Neutrophil (primary cell): Measurements from ENCODE around the gene PDE3B.
"Not testable (repeated sequence)": the region's sequence is repeated elsewhere in the genome, so short reads cannot be mapped to it uniquely, and the experiment has no call there.

ENCODE experiments used
- H3K27ac ChIP-seq: fragments of 200-600 bp; sonication (generic); 2 replicates; pipeline ENCODE4 v1.5.1; 2016; ENCODE audit warnings: mild to moderate bottlenecking, moderate library complexity
- H3K27me3 ChIP-seq: fragments of 200-600 bp; sonication (generic); 2 replicates; pipeline ENCODE4 v1.6.0; 2016; ENCODE audit warnings: mild to moderate bottlenecking
- H3K36me3 ChIP-seq: fragments of 200-600 bp; sonication (generic); 2 replicates; pipeline ENCODE4 v1.5.1; 2017
- H3K4me1 ChIP-seq, 2 experiments: fragments of 200-600 bp in 1 of 2; sonication (generic) in 1 of 2; 1 replicate in 1 of 2; 2 replicates in 1 of 2; pipeline versions ENCODE4 v1.5.1 to v1.6.1; 2013 to 2016; ENCODE audit warnings: low read depth in 1 of 2, low read length in 1 of 2, mild to moderate bottlenecking in 1 of 2, moderate library complexity in 1 of 2; ENCODE audit not compliant: control insufficient read depth in 1 of 2, insufficient read depth in 1 of 2
- H3K4me3 ChIP-seq, 2 experiments: fragments of 200-600 bp in 1 of 2; sonication (generic) in 1 of 2; 1 replicate in 1 of 2; 2 replicates in 1 of 2; pipeline ENCODE4 v1.5.1; 2013 to 2016; ENCODE audit warnings: low read depth in 1 of 2, low read length in 1 of 2, mild to moderate bottlenecking in 1 of 2, moderate library complexity in 1 of 2
- H3K9me3 ChIP-seq: fragments of 200-600 bp; sonication (generic); 2 replicates; pipeline ENCODE4 v1.5.1; 2016
- CTCF ChIP-seq: fragments of 200-600 bp; sonication (generic); IDR thresholded peaks from 2 replicates; pipeline ENCODE4 v1.5.1; 2016; ENCODE audit warnings: antibody characterized with exemption

PDE3B gene

GRCh38 chr11:14746857-14747395 is 103.3 kb downstream of the PDE3B start:
- Histone ChIP-seq H3K4me1 (no peaks in the 10 kb centered on the region), H3K36me3 (no peaks in the 10 kb centered on the region), H3K27ac (no peak overlapping the region), H3K4me3 (no peak overlapping the region), H3K9me3 (no peaks in the 10 kb centered on the region), H3K27me3 (no peaks in the 10 kb centered on the region)
- TF ChIP-seq CTCF: no peak

GRCh38 chr11:14748090-14748489 is 104.5 kb downstream of the PDE3B start:
- no peaks in the 10 kb centered on the region for H3K4me1 ChIP-seq
- H3K9me3 ChIP-seq: no peaks in the 10 kb centered on the region
- H3K27ac ChIP-seq: no peak overlapping the region
- no peaks in the 10 kb centered on the region for H3K27me3 ChIP-seq
- H3K4me3 ChIP-seq: no peak overlapping the region
- TF ChIP-seq CTCF: no peak
- H3K36me3 ChIP-seq: no peaks in the 10 kb centered on the region

GRCh38 chr11:14750911-14751310 is 107.3 kb downstream of the PDE3B start:
- H3K9me3 ChIP-seq: no peaks in the 10 kb centered on the region
- H3K4me1 ChIP-seq: no peaks in the 10 kb centered on the region
- no peaks in the 10 kb centered on the region for H3K36me3 ChIP-seq
- no peak for TF ChIP-seq CTCF
- no peak overlapping the region for H3K27ac ChIP-seq
- H3K4me3 ChIP-seq: no peak overlapping the region
- no peaks in the 10 kb centered on the region for H3K27me3 ChIP-seq

- no peak for TF ChIP-seq CTCF
- Histone ChIP-seq H3K9me3 (no peaks in the 10 kb centered on the region), H3K27me3 (no peaks in the 10 kb centered on the region), H3K4me3 (no peak overlapping the region), H3K36me3 (no peaks in the 10 kb centered on the region), H3K27ac (no peak overlapping the region), H3K4me1 (no peaks in the 10 kb centered on the region)
Measured at GRCh38 chr11:14751975-14752407, 108.4 kb downstream of the PDE3B start.

GRCh38 chr11:14755140-14755539 is 111.5 kb downstream of the PDE3B start:
- no peaks in the 10 kb centered on the region for H3K9me3 ChIP-seq
- H3K36me3 ChIP-seq: no peaks in the 10 kb centered on the region
- H3K4me1 ChIP-seq: no peaks in the 10 kb centered on the region
- H3K27ac ChIP-seq: no peak overlapping the region
- H3K4me3 ChIP-seq: no peak overlapping the region
- H3K27me3 ChIP-seq: no peaks in the 10 kb centered on the region
- no peak for TF ChIP-seq CTCF

GRCh38 chr11:14756349-14756748 is 112.7 kb downstream of the PDE3B start:
- no peak for TF ChIP-seq CTCF
- H3K4me3 ChIP-seq: no peak overlapping the region
- no peak overlapping the region for H3K27ac ChIP-seq
- H3K36me3 ChIP-seq: no peaks in the 10 kb centered on the region
- H3K27me3 ChIP-seq: no peaks in the 10 kb centered on the region
- H3K4me1 ChIP-seq: no peaks in the 10 kb centered on the region
- no peaks in the 10 kb centered on the region for H3K9me3 ChIP-seq

GRCh38 chr11:14759300-14760012 is 115.9 kb downstream of the PDE3B start:
- H3K27me3 ChIP-seq, H3K27ac ChIP-seq, H3K9me3 ChIP-seq, H3K4me3 ChIP-seq, H3K36me3 ChIP-seq, H3K4me1 ChIP-seq: not testable (repeated sequence)
